Measurements from ENCODE around the gene SAMSN1. TPM values are rescaled to one million over a fixed set of nuclear protein-coding genes. Genes with fewer than 3 reads are reported as not detected.
A peak's percentile ranks its signal among the peaks of the same experiment; 100 is the strongest.
"Not testable (repeated sequence)": the region's sequence is repeated elsewhere in the genome, so short reads cannot be mapped to it uniquely, and the experiment has no call there.

SAMSN1 gene
- total RNA-seq, 6 experiments from 2014 or later, result 1.2 to 7.4 (median 3.0) TPM

GRCh38 chr21:14520535-14520934 is 25.6 kb downstream of the SAMSN1 start:
- WGBS (ENCODE audit: insufficient coverage, low coverage, low lambda C conversion rate, missing lambda C conversion rate), result 24% methylated on average over 5 of the region's 7 CpGs
- intact Hi-C loops (cut with DNase I), result no loop called here
- peak; percentile 32 to 61 (median 52) for ATAC-seq

DNA sequence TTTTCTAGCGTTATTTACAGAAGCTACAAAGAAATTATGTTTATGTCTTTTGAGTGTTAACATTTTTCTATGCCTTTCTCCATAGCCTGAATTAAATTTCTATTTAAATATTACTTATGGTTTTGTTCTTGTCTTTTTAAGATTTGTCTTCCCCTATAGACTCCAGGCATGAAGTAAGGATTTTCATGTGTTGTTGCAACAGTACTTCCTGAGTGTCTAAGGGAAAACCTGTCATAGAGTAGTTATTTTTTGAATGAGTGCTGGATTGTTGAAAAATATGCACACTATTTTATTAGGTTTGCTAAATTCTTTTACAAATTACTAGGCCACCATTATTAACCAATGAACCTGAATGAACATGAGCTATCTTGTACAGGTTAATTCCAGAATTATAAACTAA is 27.1 kb downstream of the SAMSN1 start:
- intact Hi-C loops (cut with DNase I), result no loop called here

More at GRCh38 chr21:14520535-14520934, 25.6 kb downstream of the SAMSN1 start:
- no peaks in the 10 kb centered on the region for H3K4me1 ChIP-seq
- no peak overlapping the region for H3K27ac ChIP-seq
- DNase-seq, result no peak
- no peak overlapping the region for H3K4me3 ChIP-seq
- no peaks in the 10 kb centered on the region for H3K9me3 ChIP-seq
- H3K36me3 ChIP-seq, result no peaks in the 10 kb centered on the region
- H3K27me3 ChIP-seq, result no peaks in the 10 kb centered on the region
- TF ChIP-seq CTCF (IDR thresholded peaks at IDR 0.05), result no peak
- no peak for TF ChIP-seq POLR2A (IDR thresholded peaks at IDR 0.05)

DNA sequence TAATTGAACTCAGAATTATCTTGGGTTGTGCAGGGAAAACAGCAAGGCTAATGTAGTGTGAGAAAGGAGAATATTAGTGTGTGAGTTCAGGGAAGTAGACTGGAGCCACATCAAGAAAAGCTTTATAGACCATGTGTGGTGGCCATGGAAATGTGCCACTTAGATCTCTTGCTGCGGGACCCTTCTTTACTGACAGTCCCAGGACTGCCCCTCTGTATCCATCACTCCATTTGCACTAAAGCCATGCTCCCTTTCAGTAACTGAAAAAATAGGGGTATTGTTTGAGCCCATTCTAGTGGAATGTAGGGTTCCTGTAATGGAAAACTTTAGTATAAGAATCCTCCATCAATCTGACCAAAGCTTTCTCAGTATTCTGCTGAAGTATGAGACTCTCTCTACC is 32.3 kb downstream of the SAMSN1 start:
- intact Hi-C loops (cut with DNase I), result no loop called here
- Histone ChIP-seq H3K27ac (no peak overlapping the region), H3K27me3 (no peaks in the 10 kb centered on the region), H3K4me3 (no peak overlapping the region), H3K36me3 (no peaks in the 10 kb centered on the region), H3K9me3 (no peaks in the 10 kb centered on the region), H3K4me1 (no peaks in the 10 kb centered on the region)
- ATAC-seq (no peak), DNase-seq (no peak)
- no peak for TF ChIP-seq CTCF (IDR thresholded peaks at IDR 0.05)
- no peak for TF ChIP-seq POLR2A (IDR thresholded peaks at IDR 0.05)
- WGBS (ENCODE audit: insufficient coverage, low coverage, low lambda C conversion rate, missing lambda C conversion rate), result no CpG with 5 or more reads among the region's 1 CpG

More for the DNA sequence above, 27.1 kb downstream of the SAMSN1 start:
- H3K4me3 ChIP-seq, result no peak overlapping the region
- H3K9me3 ChIP-seq, result no peaks in the 10 kb centered on the region
- no peak for ATAC-seq
- H3K27ac ChIP-seq, result no peak overlapping the region
- H3K36me3 ChIP-seq, result no peaks in the 10 kb centered on the region
- H3K4me1 ChIP-seq, result no peaks in the 10 kb centered on the region
- 29% methylated on average over 1 of the region's 1 CpG for WGBS (ENCODE audit: insufficient coverage, low coverage, low lambda C conversion rate, missing lambda C conversion rate)
- no peaks in the 10 kb centered on the region for H3K27me3 ChIP-seq
- DNase-seq, result no peak
- TF ChIP-seq CTCF (IDR thresholded peaks at IDR 0.05) (no peak), POLR2A (IDR thresholded peaks at IDR 0.05) (no peak)

GRCh38 chr21:14506859-14507457 is 39.2 kb downstream of the SAMSN1 start:
- H3K27me3 ChIP-seq; H3K27ac ChIP-seq; H3K9me3 ChIP-seq; H3K36me3 ChIP-seq; DNase-seq; intact Hi-C loops (cut with DNase I); ATAC-seq; H3K4me3 ChIP-seq; H3K4me1 ChIP-seq: not testable (repeated sequence)
- 70% methylated on average over 2 of the region's 2 CpGs for WGBS (ENCODE audit: insufficient coverage, low coverage, low lambda C conversion rate, missing lambda C conversion rate)

- H3K4me1 ChIP-seq, result no peaks in the 10 kb centered on the region
- no peak for DNase-seq
- no peaks in the 10 kb centered on the region for H3K9me3 ChIP-seq
- no peak overlapping the region for H3K27ac ChIP-seq
- no peak for ATAC-seq
- no peaks in the 10 kb centered on the region for H3K27me3 ChIP-seq
- H3K4me3 ChIP-seq, result no peak overlapping the region
- 53% methylated on average over 2 of the region's 2 CpGs for WGBS (ENCODE audit: insufficient coverage, low coverage, low lambda C conversion rate, missing lambda C conversion rate)
- intact Hi-C loops (cut with DNase I), result no loop called here
- H3K36me3 ChIP-seq, result no peaks in the 10 kb centered on the region
- TF ChIP-seq POLR2A (IDR thresholded peaks at IDR 0.05) (no peak), CTCF (IDR thresholded peaks at IDR 0.05) (no peak)
Observed at GRCh38 chr21:14500873-14501272, 45.2 kb downstream of the SAMSN1 start.

All from right lobe of liver (tissue), 6 donors.